Activated naive CD4-positive, alpha-beta T cell treated with anti-CD3 and anti-CD28 coated beads, Interleukin-2, amount 50 U/mL, for 72 hours (primary cell): ENCODE results near the gene THAP6. TPM values are rescaled to one million over a fixed set of nuclear protein-coding genes. Genes with fewer than 3 reads are reported as not detected.

ENCODE experiments used
- ATAC-seq, 2 donors: fragments of 150-1000 bp; cut with Tn5 transposase; 2 replicates each; pipeline ENCODE4 v1.10.0; 2021; ENCODE audit warnings: mild to moderate bottlenecking in 2 of 2, moderate library complexity in 2 of 2
- DNase-seq, 2 donors: peaks; one replicate each; pipeline ENCODE4 v3.0.0; 2021 to 2022; ENCODE audit warnings: low spot score in 2 of 2
- H3K27ac Mint-ChIP-seq, 2 donors: one replicate each; pipeline ENCODE4 v1.8.0; 2022; ENCODE audit warnings: mild to moderate bottlenecking in 2 of 2, mixed read lengths in 2 of 2
- H3K36me3 Mint-ChIP-seq, 2 donors: one replicate each; pipeline ENCODE4 v1.8.0; 2022; ENCODE audit warnings: mixed read lengths in 2 of 2
- H3K9me3 Mint-ChIP-seq, 2 donors: one replicate each; pipeline ENCODE4 v1.8.0; 2022; ENCODE audit warnings: mixed read lengths in 2 of 2
- total RNA-seq, 2 donors: library from RNA; stranded (reverse); gene quantifications; one replicate each; pipeline ENCODE4 v1.2.3, GENCODE V29; 2022

The THAP6 gene
- total RNA-seq, 2 donors from 2014 or later: 18.9 to 20.8 TPM

DNA sequence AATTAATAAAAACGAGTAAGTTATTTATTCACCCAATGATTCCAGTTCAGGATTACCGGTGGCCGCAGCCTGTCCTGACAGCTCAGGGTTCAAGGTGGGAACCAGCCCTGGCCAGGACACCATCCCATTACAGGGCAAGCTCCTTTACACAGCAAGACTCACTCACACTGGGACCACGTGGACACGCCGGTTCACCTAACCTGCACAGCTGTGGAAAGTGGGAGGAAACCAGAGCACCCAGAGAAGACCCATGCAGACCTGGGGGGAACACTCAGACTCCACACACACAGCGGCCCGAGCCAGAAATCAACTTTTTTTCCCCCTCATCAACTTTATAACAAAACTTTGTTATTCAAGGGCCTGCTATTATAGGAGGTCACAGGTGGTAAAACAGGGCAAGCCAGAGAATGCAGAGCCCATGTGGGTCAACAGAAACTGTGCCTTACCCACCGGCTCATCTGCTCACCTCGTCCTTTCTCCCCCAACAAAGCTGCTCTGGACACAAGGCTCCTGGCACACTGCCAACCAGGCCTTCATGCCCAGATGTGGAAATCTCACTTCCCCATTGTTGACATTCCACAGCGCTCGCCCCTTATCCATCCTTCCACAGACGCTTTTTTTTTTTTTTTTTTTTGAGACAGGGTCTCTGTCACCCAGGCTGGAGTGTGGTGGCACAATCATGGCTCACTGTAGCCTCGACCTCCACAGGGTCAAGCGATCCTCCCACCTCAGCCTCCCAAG is 33.5 kb downstream of the THAP6 start:
- Mint-ChIP-seq H3K36me3 (no peaks in the 10 kb centered on the region), H3K27ac (peak overlapping the region in 1 of 2 donors; percentile 32), H3K9me3 (no peaks in the 10 kb centered on the region)
- no peak for ATAC-seq
- DNase-seq: no peak

DNA sequence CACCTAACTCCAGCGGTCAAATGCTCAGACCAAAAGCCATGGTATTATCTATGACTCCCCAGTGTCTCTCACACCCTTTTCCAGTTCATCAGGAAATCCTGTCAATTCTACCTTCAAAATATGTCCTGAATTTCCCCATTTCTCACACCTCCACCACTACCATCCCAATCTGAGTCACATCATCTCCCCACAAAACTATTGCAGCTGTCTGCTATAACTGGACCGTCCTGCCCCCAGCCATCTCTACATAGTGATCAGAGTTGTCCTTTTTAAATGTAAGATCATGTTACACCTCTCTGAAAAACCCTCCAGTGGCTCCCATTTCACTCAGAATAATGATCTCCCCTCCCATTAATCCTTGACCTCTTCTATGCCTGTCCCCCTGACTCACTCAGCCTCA is 34.7 kb downstream of the THAP6 start:
- no peaks in the 10 kb centered on the region for H3K36me3 Mint-ChIP-seq
- no peak for DNase-seq
- no peaks in the 10 kb centered on the region for H3K9me3 Mint-ChIP-seq
- peak in 1 of 2 donors; percentile 41 for ATAC-seq
- H3K27ac Mint-ChIP-seq: no peak overlapping the region

DNA sequence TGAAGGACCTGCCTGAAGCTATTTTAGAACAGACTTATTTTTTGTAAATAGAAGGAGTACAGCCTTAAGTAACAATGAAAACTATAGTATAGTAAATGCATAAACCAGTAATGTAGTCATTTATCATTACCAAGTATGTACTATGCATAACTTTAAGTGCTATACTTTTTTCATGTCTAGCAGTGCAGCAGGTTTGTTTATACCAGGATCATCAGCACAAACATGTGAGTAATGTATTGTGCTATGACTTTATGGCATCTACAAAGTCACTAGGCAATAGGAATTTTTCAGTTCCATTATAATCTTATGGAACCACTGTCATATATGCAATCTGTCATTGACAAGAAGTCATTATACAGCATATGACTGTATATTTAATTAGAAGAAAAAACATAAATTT is 38.2 kb downstream of the THAP6 start:
- DNase-seq (no peak), ATAC-seq (no peak)
- H3K36me3 Mint-ChIP-seq: no peaks in the 10 kb centered on the region
- no peak overlapping the region for H3K27ac Mint-ChIP-seq
- H3K9me3 Mint-ChIP-seq: no peaks in the 10 kb centered on the region

DNA sequence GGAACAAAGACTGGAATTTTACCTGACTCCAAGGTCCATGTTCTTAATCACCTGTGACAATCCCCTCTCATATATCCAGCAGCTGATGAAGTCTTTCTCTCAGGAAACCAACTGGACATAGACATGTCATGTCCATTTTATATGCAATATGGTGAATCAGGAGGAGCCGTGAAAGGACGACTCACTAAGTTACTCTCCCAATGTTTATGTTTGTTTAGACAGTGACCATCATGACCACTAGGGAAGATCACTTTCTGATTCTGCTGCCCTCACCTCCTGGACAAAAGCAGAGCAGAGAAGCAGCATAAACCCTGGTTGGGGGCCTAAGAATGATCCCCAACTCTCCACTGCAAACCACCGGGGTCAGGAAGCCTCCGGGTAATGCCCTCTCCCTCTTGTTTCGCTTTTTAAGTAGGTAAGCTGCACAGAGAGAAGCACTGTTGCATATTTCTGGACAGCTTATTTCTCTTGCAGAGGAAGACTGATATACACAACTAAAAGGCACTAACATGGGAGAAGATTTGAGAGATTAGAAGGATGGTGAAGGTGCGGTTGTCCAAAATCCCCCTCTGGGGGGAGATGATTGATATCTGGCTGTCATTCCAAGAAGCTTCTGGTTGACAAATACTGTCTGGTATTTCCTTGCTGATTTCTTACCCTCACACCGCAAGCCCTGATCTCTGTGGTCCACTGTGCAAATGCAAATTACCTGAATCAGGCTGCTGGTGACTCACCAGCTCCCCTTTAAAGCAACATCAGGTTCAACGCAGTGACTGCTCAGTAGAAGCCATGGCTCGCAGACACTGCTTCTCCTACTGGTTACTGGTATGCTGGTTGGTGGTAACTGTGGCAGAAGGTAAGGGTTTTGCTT is 41.3 kb downstream of the THAP6 start, which contains the start of gene ODAPH:
Gene ODAPH (plus strand): TSS at position 773 of the 871 bp plus-strand sequence. CDS start 17 bp downstream, at position 790.
- no peak within 1 kb of the TSS for H3K27ac Mint-ChIP-seq
- H3K36me3 Mint-ChIP-seq: no peaks in the 10 kb centered on the region
- ATAC-seq (peak; percentile 64 to 70), DNase-seq (no peak)
- H3K9me3 Mint-ChIP-seq: no peaks in the 10 kb centered on the region

DNA sequence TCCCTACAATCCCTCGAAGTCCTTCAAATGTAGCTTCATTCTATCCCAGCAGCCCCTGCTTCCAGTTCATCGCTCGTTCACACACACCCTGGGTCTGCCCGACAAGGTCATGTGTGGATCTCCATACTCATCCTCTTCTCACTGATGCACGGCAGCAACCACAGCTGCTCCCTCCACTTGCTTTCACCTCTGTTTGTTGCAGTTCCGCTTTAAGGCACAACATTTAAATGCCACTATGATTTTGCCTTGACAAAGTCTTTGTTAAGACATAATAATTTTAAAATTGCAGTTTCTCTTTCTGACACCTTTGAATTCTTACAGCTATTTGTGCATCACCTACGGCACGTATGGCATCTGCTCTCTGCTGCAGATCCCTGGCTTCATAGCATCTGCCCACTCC is 43.4 kb downstream of the THAP6 start:
- peak overlapping the region in 1 of 2 donors; percentile 34 for H3K27ac Mint-ChIP-seq
- H3K9me3 Mint-ChIP-seq: no peaks in the 10 kb centered on the region
- DNase-seq: no peak
- ATAC-seq: no peak
- H3K36me3 Mint-ChIP-seq: no peaks in the 10 kb centered on the region

DNA sequence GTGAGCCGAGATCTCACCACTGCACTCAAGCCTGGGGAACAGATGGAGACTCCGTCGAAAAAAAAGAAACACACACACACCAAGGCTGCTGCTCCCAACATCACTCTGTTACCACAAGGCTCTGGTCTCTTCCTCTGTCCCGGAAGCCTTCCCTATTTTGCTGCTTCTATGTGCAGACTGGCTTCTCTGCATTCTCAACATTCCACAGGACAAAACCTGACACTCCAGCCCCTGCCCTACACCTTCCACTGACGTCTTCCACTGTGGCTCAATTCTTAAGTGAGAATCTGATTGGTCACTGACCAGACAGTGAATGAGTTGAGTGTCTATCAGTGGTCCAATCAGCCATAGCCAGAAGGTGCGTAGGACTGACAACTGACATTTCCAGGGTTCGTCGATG is 47.5 kb downstream of the THAP6 start:
- ATAC-seq: no peak
- no peak overlapping the region for H3K27ac Mint-ChIP-seq
- DNase-seq: no peak
- no peaks in the 10 kb centered on the region for H3K36me3 Mint-ChIP-seq
- H3K9me3 Mint-ChIP-seq: no peaks in the 10 kb centered on the region

DNA sequence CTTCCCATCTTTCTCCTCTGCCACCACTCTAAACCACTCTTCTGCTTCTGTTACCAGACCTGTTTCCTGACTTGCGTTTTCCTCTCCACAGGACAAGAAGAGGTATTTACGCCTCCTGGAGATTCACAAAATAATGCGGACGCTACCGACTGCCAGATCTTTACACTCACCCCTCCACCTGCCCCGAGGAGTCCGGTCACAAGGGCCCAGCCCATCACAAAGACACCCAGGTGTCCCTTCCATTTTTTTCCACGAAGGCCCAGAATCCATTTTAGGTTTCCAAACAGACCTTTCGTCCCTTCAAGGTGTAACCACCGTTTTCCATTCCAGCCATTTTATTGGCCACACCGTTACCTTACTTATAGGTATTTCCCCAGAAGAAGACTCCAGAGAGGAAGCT is 49.8 kb downstream of the THAP6 start:
- H3K9me3 Mint-ChIP-seq: no peaks in the 10 kb centered on the region
- no peaks in the 10 kb centered on the region for H3K36me3 Mint-ChIP-seq
- H3K27ac Mint-ChIP-seq: no peak overlapping the region
- ATAC-seq (no peak), DNase-seq (no peak)

DNA sequence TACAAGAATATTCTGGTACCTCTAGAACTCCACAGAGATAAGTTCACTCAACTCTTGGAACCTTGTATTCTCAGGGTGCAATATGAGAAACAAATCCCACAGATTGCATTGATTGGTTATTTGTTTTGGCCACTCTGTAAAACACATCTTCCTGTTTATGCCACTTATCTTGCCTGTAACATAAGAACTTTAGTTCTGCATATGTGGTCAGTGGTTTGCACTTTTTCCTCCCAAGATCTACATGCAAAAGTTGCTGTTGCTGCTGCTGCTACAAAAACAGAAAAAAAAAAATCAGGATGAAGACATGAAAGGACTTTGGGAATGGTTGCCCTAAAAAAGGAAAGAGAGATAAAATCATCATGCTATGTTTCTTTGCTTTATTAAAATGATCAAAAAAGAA is 51.2 kb downstream of the THAP6 start:
- no peaks in the 10 kb centered on the region for H3K36me3 Mint-ChIP-seq
- H3K27ac Mint-ChIP-seq: no peak overlapping the region
- H3K9me3 Mint-ChIP-seq: no peaks in the 10 kb centered on the region
- DNase-seq: no peak
- ATAC-seq: no peak

DNA sequence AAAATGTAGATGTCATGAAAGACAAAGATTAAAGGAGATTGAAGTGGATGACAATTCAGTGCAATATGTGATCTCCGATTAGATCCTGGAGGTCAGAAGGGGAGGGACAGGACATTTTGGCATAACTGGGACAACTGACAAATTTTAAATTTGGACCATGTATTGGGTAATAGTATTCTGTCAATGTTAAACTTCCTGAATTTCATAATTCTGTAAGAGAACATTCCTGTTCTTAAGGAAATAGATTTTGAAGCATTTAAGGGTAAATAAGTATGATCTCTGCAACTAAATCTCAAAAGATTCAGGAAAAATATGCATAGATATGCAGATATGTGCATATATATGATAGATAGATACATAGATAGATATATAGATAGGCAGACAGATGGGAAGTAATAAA is 52.6 kb downstream of the THAP6 start:
- Mint-ChIP-seq H3K36me3 (no peaks in the 10 kb centered on the region), H3K9me3 (no peaks in the 10 kb centered on the region), H3K27ac (no peak overlapping the region)
- ATAC-seq: no peak
- DNase-seq: no peak

DNA sequence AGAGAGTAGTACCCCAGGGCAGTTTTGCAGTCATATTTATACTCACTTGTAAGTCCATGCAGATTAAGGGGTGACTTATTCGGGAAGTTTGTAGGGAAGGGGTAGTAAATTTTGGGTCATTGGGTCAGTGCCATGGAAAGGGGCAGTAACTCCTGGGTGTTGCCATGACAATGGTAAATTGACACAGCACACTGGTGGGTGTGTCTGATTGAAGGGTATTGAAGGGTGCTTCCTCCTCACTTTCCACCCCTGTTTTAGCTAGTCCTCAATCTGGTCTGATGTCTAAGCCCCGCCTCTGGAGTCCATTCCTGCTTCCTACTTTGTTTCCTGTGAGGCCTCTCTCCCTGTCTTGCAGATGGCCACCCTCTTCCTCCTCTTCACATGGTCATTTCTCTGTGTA is 53.5 kb downstream of the THAP6 start:
- no peak overlapping the region for H3K27ac Mint-ChIP-seq
- DNase-seq (no peak), ATAC-seq (no peak)
- H3K9me3 Mint-ChIP-seq: no peaks in the 10 kb centered on the region
- H3K36me3 Mint-ChIP-seq: no peaks in the 10 kb centered on the region

Other genes starting within 250 kb of the THAP6 start
- gene RCHY1, start 70 bp upstream of the THAP6 start, total RNA-seq: 10 to 100 TPM; 33.3 to 35.5 TPM
- not detected for gene ODAPH, start 41.6 kb downstream of the THAP6 start, total RNA-seq
- 1 to 10 TPM; 1.5 to 2.9 TPM for gene CDKL2, start 116.1 kb downstream of the THAP6 start, total RNA-seq
- 100 to 1,000 TPM; 118 to 122 TPM for gene G3BP2, start 158.9 kb downstream of the THAP6 start, total RNA-seq
- 10 to 100 TPM; 44.7 to 50.6 TPM for gene USO1, start 210.1 kb downstream of the THAP6 start, total RNA-seq